GM19452 (cell line): ENCODE measurements around the gene GRM6.

Experiments used
- ATAC-seq: cut with Tn5 transposase; IDR thresholded peaks from one replicate; pipeline ENCODE4 v1.9.1; 2021; ENCODE audit not compliant: unreplicated experiment

GRM6 gene

DNA sequence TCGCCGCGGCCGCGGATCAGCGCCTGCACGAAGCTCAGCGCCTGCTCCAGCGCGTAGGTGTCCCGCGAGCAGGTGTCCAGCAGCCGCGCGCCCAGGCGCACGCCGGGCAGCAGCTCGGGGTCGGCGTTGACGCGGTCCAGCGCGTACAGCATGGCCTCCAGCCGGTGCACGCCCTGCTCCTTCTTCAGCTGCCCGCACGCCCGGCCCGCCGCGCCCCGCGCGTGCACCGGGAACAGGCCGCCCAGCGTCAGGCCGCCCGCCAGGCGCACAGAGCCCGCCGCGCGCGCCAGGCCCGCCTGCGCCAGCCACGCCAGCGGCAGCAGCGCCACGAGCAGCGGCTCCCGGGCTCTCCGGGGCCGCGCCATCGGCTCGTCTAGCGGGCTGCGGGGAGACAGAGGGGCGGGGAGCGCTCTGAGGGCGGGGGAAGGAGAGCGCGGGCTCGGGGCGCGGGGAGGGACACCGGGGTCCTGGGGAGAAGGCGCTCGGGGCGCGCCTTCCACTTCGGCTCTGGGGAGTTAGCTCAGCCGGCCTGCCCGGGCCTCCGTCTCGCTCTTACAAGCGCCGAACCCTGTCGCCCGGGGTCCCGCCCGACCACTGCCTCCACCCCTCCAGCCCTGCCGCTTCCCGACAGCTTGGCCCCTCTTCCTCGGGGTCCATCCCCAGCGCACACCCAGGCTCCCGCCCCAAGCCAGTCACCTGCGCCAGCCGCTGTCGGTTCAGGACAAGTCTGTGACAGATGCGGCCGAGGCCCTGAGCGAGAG lies at the start of gene GRM6:
GRM6 (minus strand) TSS at position 741 of the 761 bp plus-strand sequence; CDS start at position 365, 376 bp downstream.
- ATAC-seq: no peak

DNA sequence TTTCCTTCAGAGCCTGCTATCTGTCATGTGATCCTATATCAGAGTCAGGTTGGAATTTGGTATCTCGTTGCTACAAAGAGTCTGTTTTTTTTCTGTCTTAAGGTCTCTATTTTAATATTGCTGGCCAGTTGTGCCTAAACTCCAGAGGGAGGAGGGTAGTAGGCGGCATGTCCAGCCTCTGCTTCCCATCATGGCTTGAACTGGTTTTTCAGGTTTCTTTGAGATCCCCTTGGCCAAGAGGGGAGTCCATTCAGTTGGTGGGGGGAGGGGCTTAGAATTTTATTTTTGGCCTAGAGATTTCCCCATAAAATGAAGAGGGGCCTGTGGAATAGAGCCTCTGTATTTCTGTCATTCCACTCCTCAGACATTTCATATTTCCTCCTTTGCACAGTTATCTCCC lies 49.6 kb upstream of the GRM6 start:
- no peak for ATAC-seq

DNA sequence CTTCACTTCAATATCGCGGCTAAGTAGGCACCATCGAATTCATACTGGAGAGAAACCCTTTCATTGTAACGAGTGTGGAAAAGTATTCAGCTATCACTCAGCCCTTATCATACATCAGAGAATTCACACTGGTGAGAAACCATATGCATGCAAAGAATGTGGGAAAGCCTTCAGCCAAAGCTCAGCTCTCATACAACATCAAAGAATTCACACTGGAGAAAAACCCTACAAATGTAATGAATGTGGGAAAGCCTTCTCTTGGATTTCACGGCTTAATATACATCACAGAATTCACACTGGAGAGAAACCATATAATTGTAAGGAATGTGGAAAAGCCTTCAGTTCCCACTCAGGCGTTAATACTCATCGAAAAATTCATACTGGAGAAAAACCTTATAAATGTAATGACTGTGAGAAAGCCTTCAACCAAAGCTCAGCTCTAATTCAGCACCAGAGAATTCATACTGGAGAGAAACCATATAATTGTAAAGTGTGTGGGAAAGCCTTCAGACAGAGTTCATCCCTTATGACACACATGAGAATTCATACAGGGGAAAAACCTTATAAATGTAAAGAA lies 38.0 kb upstream of the GRM6 start:
- ATAC-seq: no peak

DNA sequence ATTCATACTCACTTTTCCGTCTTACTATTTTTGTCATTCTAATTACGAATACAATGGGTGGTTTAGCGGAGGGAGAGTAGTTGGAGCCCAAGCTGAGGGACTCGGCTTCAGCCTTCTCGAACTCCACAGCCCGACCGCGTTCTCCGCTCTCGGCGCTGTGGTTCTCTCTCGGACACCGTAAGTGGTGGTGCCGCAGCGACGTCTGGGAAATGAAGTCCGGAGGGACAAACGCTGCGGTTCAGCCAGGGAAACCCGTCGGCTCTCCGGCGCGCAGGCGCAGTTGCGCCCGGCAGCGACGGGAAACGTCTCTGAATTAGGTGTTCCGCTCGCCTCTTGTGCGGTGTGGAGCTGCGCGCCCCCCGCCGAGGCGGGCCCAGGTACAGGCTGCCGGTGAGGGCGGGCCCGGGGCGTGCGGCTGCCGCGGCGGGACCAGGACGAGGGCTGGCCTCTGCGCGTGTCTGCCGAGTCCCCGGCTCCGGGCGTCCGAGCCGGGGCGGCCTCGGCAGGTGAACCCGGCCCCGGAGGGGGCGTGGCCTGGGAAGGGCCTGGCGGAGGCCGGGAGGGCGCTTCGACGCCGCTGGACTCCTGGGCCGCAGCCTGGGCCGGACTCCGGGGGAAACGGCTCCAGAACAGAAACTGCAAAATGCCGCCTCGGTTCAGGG lies 28.5 kb upstream of the GRM6 start, which contains the start of gene ZNF879:
ZNF879 (plus strand) TSS at position 277 of the 662 bp plus-strand sequence. CDS start 1,201 bp downstream, outside the sequence.
- ATAC-seq: peak; percentile 84

DNA sequence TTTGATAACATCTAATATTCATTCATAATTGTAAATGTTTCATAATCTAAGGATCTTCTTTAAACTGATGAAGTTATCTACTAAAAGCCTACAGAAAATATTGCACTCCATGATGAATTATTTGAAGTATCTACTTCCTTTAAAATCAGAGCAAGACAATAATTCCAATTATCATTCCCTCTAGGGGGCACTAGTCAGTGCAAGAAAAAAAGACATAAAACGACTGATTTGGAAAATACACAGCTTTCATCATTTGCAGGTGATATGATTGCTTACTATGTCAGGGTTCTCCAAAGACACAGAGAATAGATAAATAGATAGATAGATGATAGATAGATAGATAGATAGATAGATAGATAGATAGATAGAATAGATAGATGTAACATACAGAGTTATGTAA lies 13.5 kb upstream of the GRM6 start:
- ATAC-seq: no peak

DNA sequence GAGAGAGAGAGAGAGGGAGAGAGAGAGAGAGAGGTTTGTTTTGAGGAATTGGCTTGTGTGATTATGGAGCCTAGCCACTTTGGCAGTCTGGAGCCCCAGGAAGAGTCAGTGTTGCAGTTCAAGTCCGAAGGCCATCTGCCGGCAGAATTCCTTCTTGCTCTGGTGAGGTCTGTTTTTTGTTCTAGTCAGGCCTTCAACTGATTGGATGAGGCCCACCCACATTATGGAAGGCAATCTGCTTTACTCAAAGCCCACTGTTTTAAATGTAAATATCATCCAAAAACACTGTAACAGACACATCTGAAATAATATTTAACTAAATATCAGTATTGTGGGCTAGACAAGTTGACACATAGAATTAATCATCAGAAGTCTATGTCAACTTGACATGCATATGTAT lies 11.4 kb upstream of the GRM6 start:
- no peak for ATAC-seq

DNA sequence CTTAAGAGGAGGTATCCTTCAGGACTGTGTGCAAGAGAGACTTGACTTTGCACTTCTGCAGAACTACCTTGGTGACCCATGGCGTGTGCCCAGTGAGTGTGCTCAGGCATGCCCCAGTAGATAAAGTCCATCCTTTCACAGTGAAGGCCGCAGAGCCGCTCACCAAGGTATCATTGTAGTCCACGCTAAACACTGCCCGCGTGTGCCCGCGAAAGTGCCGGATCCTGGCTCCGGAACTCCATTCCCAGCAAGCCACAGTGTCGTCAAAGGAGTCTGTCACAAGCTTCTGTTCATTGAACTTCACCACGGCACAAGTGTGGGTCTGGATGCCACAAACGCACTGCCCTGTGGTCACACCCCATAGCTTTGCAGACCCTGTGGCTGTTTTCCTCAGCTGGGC lies 3.3 kb upstream of the GRM6 start:
- ATAC-seq: no peak

DNA sequence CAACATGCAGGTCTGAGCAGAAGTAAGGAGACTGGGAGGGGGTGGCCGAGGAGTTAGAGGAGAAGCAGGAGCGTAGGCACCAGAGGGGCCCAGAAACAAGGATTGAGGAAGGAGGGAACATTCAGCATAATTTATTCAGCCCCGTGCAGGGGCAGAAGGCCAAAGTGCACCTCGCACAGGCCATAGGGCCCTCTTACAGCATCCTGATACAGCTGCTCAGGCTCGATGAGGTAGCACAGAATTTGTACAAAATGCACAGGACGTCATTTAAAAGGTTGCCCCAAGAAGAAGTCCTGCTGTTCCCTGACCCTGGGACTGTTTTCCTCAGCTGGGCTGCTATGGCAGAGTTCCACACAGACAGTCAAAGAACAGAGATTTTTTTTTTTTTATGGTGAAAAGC lies 2.1 kb upstream of the GRM6 start:
- no peak for ATAC-seq

DNA sequence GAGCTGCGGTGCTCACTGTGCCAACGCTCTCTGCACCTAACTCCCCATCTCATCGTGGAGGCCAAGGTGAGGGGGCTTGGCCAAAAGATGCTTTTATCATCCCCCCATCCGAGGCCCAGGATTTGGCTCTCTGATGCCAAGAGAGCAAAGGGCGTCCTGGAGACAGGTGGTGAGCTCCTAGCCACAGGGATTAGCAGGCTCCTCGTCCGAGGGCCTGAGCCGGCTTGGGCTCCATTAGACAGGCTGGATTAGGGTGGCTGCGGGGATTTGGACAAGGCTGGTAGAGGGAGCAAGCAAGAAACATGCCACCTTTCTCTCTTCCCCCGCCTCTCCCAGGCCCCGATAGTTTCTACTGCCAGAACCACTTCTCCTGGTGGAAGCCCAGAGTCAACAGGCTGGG lies 1.0 kb upstream of the GRM6 start:
- no peak for ATAC-seq

DNA sequence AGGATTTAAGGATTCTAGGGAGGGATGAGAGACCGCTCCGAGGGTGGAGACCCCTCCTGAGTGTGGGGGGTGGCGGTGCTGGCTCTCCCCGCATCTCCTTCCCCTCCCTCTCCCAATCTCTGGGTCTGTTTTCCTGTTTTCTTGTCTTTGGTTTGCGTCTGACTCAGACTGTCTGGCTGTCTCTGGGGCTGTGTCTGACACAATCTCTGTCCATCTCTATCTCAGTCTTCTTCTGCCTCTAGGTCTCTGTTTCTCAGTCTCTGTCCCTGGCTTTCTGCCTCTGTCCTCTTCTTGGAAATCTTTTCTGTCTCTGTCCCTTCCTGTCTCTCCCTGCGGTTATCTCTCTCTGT lies 196 bp upstream of the GRM6 start:
- ATAC-seq: no peak

DNA sequence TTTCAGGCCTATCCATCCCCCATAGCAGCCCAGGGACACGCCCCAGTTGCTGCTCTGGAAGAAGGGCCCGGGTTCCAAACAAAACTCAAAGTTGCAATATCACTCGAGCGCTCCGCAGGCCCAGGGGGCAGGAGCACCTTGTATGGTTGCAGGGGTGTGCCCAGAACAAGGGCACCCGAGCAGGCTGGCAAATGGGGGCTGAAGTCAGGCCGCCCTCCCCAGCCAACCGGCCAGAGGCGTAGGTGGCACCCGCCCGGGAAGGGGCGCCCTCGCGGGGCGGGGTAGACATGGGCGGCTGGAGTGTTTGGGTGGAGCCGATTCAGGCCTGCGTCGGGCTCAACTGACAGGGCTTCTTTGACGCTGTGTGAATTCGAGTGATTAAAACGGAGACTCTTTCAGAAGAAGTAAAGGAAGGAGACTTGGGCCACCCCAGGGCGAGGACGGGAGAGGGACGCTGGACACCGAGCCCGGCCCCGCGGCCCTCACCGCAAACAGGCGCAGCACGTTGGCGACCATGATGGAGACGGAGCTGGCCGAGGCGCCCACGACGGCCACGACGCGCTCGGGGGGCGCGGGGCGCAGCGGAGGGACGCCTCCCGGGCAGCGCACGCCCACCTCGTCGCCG lies 1.1 kb downstream of the GRM6 start:
- ATAC-seq: no peak

DNA sequence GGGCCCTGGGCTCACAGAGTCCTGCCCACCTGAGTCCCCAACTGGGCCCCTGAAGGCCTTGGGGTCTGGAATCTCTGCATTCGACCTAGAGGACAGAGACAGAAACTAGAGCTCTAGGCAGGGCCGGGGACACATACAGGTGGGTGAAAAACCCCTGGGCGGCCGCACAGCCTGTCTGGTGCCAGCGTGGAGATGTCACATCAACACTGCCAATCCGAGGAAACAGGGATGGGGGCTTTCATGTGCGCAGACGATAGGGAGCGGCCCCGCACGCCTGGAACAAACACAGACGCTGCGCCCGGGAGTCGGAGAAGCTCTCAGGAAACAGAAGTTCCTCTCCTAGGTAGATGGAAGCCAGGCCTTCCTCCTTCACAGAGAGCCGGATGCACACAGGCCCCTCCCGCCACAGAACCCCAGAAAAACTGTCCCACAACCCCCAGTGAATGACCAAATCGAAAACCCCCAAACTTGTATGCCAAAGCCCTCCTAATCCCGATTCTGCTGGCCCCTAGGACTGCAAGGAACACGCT lies 1.8 kb downstream of the GRM6 start:
- ATAC-seq: no peak

DNA sequence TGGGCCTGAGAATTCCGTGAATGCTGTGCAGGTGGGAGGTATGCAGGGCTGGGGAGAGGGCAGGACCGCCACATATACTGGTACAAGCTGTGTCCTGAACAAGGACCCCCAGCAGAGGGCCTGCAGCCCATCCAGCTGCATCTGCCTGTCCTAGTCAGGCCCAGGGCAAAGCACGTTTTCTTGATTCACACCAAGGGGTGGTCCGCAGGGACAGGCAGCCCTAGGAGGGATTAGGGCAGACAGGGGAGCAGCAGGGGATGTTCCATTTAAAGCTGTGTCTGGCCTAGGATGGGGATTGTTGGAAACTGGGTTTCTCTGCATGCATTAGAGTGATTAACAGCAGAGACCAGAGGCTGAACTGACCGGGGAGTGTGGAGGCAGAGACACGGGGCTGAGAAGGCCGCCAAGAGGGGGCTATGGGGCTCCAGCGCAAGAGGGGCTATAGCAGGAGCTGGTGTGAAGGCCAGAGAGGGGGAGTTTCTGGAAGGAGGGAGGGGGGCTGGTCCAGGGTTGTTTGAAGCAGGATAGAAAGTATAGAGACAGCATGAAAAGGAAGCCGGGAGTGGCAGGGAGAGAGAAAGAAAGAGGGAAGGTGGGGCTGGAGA lies 2.7 kb downstream of the GRM6 start:
- no peak for ATAC-seq

DNA sequence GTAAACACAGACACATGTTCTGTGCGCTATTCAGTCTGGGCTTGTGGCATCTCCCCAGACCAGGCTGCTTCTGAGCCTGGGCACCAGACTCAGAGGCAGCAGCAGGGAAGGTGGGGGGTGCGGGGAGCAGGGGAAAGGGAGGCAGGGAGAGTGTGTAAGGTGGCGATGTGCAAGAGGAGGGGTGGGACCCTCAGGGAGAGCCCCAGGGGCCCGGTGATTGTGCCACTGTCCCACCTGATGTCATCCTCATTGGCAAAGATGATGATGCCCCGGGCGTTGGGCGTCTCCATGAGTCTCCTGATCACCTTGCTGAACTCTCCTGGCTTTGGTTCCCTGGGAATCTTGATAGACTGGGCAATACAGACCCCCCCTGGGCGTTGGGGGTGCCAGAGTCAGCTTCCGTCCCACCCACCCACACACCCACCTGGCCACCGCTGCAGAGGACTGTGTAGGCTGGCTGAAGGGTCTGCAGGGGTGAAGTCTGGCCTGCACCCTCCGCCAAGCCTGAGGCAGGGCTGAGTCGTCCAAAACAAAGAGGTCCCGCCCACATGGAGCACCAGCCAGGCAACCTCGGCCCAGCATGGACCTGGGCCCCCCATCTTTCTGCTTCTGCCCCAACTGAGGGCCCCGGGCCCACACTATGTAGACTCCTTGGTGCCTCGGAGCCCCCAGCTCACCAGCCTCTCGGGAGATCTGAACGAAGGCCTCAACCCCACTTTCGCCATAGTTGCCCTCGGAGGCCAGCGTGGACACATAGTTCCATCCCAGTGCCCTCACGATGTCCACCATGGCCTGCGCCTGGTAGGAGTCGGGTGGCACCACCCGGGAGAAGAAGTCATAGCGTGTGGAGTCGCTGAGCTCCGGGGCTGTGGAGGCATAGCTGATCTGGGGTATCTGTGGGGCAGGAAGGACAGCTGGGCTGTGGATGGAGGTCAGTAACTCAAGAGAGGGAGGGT lies 3.7 kb downstream of the GRM6 start:
- no peak for ATAC-seq

DNA sequence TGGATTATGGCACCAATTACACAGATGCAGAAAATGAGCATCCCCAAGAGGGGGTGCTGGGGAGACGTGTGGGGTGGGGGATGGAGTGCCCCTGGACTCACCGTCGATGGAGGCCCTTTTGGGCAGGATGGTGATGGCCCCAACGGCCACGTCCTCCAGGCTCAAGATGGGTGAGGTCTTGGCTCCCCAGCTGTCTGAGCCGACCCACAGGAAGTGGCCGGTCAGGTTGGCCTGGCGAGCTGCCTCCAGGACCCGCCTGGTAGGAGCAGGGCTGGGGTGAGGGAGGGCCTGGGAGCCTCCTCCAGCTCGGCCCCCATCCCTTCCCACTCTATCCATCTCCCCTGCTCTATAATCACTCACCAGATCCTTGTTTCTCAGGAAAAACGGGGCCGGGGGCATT lies 4.6 kb downstream of the GRM6 start:
- no peak for ATAC-seq

DNA sequence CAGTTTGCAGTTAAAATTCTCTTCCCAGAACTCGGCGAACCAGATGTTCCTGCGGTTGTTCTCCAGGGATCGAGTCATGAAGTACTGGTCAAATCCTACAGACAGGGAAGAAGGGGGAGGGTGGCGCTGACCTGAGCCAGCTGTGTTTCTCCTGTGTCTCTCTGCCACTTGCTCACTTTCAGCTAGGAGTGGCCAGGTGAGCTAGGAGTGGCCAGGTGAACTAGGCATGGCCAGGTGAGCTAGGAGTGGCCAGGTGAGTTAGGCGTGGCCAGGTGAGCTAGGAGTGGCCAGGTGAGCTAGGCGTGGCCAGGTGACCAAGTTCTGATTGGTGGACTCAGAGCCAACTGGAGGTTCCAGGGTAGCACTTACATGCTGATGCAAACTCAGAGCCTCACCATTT lies 5.8 kb downstream of the GRM6 start:
- no peak for ATAC-seq

DNA sequence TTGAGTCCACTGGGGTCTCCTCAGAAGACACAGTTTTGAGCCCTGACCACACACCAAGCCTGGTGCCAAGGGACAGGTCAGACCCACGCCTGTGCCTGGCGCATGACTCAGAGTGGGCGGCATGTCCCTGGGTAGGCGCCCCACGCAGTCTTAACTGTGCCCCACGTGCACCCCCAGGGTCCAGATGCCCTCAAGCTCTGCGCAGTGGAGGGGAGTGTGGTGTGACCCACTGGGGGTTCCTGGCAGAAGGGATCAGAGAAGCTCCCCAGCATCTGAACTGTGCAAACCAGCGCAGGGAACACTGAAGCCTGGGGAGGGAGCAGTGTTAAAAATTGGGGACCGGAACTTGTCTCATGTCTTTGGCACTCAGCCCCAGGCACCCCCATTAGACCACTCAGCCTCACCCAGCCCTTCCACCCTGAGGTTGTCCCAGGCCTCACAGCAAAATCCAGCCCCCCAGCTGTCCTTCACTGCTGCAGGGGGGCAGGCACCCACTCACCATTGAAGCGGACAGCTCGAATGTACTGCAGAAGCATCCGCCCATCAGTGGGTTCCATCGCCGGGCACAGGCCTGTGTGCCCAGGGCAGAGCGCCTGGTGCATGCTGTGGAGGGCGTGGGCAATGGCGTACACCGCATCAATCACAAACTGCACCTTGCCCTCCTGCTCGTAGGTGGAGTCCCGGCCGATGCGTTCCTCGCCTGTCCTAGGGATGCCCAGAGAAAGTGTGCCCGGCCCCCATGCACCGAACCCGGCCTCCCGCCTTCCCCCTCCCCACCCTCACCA lies 6.5 kb downstream of the GRM6 start:
- no peak for ATAC-seq

DNA sequence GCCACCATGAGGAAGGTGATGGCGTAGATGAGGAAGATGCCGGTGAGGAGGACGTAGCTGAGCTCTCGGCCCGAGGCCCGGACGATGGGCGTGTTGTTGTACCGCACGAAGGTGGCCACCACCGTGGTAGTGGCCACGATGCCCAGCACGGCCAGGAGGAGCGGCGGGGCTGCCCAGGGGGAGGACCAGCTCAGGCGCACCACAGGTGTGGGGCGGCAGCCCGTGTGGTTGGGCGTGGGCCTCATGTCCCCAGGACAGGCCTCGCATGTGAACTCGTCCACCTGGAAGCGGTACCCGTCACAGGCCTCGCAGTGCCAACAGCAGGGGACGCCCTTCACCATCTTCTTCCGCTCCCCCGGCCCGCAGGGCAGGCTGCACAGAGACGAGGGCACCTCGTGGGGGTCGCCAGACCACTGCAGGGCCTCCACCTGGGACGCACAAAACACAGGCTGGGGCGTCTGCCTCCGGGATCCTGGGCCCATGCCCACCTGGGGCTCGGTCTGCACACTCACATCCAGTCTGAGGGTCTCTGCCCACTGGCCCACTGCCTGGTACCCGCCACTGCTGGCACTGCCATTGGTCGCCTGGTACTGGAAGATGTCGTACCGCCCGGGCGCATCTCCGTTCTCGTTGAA lies 8.7 kb downstream of the GRM6 start:
- no peak for ATAC-seq
